CD4-positive, alpha-beta T cell treated with Interleukin-4 for 1 hour (primary cell): ENCODE data around the gene FAM168B.

Source experiments
- DNase-seq, 2 donors: peaks; one replicate each; pipeline ENCODE4 v3.0.0-alpha.2; 2020 to 2022

Gene FAM168B, protein sequence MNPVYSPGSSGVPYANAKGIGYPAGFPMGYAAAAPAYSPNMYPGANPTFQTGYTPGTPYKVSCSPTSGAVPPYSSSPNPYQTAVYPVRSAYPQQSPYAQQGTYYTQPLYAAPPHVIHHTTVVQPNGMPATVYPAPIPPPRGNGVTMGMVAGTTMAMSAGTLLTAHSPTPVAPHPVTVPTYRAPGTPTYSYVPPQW

DNA sequence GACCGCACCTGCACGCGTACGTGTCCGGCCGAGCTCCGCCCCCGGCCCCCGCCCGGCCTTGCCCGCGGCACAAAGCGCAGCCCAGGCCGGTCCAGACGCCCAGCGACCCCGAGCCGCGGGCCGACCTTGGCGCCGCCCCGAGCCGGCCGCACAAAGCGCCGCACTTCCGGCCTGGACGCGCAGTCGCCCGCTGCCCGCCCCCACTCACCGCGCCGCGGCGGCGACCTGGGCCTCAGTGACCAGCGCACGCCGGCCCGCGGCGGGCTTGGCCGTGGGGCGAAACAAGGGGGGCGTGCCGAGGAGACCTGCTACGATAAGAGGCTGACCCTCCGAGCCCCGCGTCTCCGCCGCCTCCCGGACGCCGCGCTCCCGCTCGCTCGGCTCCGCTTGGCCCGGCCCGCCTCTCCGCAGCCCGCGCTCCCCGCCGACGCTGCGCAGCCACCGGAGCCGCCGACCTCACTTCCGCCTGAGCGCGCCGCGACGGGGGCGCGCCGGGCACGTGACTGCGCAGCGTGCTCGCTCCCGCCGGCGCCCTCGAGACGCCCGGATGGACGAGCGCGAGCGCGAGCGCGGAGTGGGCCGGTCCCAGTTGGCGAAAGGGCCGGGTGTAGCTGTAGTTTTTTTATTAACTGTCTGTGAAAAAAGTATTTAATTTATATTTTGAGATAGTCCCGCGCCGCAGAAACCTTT lies at the start of gene FAM168B:
Gene FAM168B, minus strand, starts transcription at position 455 of the 690 bp plus-strand sequence. CDS start 10,814 bp downstream, outside the sequence.
- peak; percentile 87 to 89 for DNase-seq

DNA sequence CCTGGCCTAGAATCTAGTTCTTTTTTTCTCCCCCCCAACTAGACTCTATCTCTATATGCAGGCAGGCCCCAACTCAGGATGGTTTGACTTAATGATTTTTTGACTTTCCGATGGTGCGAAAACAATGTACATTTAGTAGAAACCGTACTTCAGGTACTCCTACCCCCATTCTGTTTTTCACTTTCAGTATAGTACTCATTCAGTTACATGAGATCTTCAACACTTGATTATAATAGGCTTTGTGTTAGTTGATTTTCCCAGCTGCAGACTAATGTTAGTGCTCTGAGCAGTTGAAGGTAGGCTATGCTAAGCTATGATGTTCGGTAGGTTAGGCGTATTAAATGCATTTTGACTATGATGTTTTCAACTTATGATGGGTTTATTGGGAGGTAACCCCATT lies 49.6 kb upstream of the FAM168B start:
- no peak for DNase-seq

DNA sequence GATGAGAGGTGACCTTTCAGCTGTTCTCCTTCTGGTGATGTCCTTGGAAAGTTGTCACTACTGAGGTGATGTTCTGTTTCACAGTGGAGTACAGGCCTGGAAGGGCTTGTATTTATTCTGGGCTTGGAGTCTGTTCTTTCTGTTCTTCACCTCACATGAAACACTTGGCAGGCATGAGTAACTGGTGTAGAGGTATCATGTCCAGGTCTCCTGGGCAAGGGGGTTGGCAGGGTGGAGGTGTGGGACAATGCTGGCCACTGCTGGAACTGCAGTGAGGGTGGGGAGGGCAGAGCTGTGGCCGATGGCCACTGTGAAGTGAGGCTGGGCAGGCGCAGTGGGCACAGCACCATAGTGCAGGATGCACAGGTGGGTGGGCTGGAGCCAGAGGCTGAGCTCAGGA lies 47.3 kb upstream of the FAM168B start:
- no peak for DNase-seq

DNA sequence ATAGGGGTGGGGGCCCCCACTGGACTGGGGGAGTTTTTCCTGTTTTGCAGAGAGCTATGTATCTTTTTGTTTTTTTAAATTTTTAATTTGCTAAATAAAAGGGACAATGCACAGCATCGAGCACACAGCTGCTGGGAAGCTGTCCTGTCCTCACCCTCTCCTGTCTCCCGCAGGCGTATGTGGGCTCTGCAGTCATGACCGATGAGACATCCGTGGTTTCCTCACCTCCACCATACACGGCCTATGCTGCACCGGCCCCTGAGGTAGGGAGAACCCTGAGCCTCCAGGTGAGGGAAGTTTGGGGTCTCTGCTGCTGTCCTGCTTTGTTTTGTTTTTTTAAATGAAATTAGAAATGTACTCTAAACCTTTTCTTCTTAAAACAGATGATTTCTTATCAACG lies 39.5 kb upstream of the FAM168B start:
- DNase-seq, result no peak

DNA sequence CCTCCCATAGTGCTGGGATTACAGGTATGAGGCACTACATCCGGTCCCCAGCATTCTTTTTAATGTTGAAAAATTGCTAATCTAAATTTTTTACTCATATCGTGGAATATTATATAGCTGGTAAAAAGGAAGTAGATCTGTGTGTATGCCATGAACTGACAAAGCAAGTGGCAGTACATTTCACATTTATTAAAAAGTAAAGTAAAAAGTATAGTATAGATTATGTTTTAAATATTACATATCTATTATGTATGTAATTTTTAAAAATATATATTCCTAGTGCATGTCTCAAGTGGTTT lies 37.0 kb upstream of the FAM168B start:
- no peak for DNase-seq

DNA sequence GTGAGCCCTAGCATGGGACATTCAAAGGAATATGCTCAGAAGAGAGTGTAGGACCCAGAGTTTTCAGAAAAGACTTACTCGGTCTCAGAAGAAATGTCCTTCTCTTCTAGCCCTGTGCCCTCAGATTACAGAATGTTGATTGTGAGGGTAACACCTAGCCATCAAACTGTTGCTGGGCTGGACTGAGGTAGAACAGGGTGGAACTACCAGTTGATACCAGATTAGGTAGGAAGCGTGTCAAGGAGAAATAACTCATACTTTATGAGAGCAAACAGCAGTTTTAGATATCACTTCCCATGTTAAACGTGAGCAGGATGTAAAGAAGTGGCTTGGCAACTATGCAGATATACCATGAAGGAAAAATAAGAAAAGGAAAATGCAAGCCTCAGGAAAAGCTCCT lies 34.7 kb upstream of the FAM168B start:
- no peak for DNase-seq

DNA sequence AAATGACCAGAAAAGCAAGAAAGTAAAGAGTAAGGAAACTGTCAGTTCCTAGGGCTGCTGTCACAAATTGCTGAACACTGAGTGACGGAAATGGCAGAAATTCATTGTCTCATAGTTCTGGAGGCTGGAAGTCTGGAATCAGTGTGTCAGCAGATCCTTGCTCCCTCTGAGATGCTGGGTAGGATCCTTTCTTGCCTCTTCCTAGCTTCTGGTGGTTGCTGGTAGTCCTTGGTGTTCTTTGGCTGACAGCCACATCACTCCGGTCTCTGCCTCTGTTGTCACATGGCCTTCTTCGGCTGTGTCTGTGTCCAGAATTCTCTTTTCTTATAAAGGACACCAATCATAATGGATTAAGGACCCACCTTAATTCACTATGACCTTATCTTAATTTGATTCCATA lies 33.8 kb upstream of the FAM168B start:
- DNase-seq, result no peak

DNA sequence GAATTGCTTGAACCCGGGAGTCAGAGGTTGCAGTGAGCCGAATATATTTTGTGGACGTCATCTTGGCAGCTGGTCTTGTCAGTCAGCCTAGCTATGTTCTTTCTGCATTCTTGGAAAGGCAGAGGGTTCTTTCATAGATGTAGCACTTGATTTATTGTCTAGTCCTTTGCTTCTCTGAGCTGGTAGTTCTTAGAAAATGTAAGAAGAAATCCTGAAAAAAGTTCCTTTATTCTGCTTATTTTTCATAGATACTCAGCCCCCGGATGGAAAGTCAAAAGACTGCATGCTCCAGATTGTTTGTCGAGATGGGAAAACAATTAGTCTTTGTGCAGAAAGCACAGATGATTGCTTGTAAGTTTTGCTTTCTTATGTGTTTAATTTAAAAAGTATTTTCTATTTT lies 33.2 kb upstream of the FAM168B start:
- DNase-seq, result no peak

DNA sequence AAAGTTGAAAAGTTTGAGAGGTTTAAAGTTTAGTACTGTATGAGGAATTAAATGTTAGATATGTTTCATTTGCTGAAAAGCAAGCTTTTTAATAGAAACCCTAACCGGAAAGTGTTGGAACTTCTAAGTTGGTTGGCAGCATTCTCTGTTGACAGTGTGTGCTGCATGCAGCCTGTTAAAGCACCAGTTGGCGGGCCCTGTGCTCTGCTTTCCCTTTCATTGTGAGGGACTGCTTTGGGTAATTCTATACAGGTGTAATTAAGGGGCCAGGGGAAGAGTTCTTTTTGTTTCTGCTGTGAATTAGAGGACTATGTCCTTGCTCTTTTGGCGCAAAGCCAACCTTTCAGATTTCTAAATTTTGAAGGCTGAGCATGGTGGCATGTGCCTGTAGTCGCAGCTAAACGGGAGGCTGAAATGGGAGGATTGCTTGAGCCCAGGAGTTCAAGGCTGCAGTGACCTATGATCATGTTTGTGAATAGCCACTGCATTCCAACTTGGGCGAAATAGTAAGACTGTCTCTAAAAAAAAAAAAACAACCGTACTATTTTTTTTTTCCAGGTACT lies 32.0 kb upstream of the FAM168B start:
- no peak for DNase-seq

DNA sequence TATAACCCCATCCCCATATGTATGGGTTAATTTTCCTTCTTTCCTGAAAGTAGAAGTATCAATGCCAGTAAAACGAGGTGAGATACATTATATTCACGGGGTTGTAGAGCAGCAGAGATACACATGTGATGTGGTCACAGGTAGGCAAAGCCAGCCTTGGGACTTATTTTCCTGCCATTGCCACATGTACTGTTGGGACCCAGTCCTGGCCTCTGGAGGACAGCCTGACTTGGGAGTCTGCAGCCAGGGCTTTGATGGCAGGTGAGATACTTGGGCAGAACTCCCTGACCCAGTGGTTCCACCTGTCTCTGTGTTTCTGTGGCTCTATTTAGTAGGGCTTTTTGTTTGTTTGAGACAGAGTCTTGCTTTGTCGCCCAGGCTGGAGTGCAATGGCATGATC lies 29.9 kb upstream of the FAM168B start:
- DNase-seq, result no peak

DNA sequence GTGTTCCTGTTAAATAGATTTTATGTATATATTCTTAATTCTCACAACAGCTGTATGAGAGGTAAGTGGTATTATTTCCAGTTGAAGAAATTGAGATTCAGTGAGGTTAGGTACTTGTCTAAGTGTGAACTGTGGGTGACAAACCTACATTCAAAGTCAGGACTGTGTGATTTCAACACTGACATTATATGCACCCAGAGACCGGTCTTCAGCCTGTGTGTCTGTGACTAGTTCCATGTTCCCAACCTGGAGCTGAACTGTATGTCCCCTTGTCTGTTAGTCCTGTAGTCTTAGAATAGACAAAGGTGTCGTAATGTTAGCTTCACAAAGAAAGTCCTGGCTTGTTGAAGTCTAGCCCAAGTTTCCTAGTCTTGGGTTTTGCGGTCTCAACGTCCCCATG lies 29.2 kb upstream of the FAM168B start:
- DNase-seq, result no peak

DNA sequence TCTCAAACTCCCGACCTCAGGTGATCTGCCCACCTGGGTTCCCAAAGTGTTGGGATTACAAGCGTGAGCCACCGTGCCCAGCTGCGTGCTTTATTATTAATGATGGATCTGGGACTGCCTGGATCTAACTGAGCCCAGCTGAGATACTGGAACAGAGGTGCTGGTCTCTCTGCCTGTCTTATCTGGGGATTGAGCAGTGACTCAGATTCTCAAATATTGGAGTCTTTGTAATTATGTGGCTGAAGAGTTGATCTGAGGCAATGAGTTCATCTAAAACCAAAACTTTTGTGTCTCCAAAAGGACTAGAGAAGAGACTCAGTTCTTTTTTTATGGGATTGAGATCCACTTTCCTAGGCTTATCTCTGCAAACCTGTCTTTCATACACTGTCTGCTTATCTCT lies 28.2 kb upstream of the FAM168B start:
- no peak for DNase-seq

DNA sequence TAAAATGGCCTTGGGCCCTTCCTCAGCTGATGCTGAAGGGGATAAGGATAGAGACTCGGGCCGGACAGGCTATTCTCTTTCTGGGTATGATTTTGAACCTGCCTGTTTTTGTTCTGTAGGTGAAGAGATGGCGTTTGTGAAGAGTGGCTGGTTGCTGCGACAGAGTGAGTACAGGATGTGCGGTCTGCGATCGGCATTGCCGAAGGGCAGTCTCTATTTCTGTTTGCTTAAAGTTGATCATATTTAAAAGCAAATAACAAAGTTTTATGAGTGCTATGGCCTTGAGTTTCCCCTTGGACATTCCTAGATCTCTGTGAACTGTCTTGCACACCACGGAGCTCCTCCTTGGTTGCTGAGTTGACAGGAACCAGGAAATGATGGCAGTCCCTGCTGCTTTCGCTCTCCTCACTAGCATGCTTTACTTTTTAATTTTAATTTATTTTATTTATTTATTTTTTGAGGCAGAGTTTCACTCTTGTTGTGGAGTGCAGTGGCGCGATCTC lies 27.6 kb upstream of the FAM168B start:
- DNase-seq, result no peak

DNA sequence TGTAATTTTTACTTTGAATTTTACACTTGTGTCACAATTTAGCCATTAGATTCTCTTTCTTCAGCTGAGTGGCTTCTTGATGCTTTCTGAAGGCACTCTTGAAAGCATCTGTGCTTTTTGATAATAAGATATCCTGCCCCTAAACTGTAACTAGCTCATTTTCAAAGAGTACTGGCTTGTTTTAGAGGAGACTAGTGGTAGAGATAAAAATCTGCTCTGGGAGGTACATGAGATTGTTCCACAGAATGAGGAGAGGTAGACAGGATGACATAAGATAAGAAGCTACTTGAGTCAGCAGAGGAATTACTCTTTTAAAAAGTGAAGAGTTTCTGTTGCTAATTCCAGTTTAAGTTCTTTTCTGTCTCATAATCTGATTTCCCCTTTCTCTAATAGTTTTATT lies 22.5 kb upstream of the FAM168B start:
- DNase-seq, result peak in 1 of 2 donors; percentile 30

DNA sequence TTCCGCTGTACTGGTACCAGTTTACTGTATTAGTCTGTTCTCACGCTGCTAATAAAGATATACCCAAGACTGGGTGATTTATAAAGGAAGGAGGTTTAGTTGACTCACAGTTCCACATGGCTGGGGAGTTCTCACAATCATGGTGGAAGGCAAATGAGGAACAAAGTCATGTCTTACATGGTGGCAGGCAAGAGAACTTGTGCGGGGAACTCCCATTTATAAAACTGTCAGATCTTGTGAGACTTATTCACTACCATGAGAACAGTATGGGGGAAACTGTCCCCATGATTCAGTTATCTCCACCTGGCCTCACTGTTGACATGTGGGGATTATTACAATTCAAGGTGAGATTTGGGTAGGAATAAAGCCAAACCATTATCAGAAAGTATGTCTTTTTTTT lies 21.7 kb upstream of the FAM168B start:
- peak in 1 of 2 donors; percentile 22 for DNase-seq

DNA sequence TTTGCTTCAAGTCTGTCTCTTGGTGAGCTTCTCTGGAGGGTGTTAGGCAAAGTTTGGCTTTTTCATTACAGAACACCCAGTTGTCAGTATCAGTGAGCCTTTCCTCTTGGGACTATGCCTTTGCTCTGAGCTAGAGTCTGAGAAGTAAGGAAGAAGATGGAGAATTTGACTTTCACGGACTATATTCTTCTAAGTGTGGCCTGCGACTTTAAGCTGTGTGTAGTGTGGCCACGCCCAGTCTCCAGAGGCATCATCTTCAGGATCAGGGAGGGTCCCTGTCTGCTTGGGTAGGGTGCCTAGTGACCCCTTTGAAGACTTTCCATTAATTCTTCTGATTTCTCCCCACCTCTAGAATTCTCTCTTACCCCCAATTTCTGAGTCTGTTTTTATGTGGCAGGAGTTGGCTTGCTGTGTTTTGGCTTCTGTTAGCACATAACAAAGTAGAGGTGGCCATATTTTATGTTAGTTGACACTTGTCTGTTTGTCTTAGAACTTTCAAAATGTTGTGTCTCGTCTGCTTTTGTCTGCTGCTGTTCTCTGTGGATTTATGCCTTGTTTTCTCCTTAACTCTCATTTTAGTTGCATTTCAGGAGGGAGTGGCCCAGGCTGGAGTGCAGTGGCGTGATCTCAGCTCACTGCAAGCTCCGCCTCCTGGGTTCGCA lies 20.4 kb upstream of the FAM168B start:
- no peak for DNase-seq

DNA sequence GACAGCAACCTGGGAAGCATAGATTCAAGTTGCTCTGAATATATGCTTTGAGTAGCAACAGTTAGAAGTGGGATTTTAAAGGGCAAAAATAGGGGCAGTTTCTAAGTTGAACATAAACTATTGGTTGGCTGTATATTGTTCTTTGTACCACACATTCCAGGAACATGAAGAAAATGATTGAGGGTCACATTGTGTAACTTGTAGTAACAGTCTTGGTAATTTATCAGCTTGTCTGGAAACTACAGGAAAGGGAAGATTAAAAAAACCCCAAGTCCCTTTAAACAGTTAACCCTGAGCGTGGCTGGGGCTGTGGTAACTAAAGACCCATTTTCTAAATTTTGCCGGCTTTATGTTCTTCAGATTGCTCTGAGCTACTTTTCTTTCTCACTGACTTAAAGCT lies 19.3 kb upstream of the FAM168B start:
- DNase-seq, result no peak

DNA sequence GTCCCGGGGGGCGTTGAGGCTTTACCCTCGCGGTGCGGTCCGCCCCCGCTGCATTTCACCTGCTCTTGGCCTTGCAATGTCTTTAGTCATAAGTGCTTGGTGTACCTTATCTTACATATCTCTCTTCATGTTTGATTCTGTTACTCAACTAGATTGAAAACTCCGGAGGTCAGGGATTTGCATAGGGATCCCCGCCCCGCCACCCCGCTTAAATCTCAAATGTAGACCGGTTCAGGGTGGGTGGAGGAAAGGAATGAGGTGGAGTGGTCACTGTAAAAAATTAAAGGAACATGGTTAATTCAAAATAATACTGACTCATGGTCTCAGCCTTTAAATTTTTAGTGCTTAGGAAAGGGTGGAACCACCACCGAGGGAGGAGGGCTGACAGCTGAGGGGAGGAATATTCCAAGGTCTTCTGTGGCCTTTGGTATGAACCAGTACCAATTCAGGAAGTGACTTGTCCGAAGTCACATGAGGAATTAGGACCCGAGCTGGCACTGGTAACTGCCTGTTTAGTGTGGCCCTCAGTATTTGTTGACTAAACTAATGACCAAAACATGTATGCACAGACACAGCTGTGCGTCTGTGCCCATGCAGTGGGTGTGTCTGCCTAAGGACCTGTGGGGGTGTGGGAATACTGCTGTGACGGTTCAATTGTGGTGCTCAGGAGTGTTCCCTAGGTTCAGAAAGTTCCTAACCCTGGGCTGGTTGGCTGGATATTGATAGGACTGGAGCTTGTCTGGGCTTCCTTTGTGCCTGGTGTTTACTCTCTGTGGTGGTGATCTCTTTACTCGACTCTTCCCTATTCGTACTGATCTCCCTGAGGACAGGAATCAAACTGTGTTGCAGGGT lies 12.9 kb upstream of the FAM168B start:
- DNase-seq, result peak; percentile 30 to 61

DNA sequence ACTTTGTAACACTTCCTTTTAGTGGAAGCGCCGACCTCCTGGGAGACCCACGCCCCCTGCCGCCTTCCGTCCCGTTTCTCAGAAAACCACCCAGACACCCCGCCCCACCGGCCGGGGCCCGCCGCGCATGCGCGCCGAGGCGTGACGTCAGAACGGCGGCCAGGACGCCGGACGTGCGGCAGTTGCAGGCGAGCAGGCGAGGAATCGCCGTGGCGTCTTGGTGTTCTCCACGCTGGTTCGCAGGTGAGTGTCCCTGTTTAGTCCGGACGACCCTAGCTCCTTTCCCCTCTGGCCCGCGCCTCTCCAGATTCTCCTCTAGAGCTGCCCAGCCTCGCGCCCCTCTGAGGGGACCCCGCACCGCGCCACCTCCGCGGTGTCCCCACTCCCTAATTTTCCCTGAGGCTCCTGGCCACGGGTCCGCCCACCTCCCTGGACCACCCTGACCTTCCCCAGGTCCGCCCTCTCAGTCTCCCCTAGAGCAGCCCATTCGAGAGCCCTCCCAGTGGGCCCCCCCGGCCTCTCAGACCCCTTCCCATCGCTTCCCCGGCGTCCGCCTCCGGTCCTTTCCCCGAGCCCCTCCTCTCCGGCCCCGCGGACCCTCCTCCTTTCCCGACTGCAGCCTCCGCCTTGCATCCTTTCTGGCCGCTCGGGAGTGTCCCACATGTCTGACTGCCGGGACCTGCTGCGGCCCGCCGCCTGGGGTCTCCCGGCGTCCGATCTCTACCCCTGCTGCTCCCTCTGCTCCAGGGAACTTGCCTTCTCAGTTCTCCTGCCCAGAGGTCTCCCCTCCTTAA lies 12.1 kb upstream of the FAM168B start, which contains the start of gene PLEKHB2:
Gene PLEKHB2, plus strand, starts transcription at position 181 of the 794 bp plus-strand sequence. CDS start 15,606 bp downstream, outside the sequence.
- peak; percentile 94 to 95 for DNase-seq

DNA sequence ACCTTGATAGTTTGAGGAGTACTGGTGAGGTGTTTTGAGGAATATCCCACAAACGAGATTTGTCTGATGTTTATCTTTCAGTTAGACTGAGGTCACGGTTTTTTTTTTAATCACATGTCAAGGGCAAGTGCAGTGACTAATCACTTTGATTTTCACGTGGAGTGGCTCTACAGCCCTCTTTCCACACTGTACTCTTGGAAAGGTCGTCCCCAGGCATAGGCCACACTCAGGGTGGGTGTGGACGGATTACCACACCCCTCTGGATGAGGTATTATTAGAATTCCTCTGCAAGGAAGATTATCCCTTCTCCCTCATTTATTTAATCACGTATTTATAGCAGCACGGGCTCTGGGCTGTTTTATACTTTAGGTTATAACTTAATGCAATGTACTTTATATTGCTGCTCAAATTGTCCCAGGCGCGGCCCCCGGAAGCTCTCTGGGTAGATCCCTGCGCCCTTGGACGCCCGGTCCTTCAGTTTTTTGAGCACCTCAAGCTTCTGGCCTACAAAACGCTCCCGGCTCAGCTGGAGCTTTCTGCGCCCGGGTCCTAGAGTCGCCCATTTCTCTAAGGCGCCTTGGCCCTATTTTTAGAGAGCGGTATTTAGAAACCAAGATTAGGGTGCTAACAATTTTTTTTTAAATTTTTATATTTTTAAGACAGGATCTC lies 11.4 kb upstream of the FAM168B start:
- peak; percentile 63 to 83 for DNase-seq

DNA sequence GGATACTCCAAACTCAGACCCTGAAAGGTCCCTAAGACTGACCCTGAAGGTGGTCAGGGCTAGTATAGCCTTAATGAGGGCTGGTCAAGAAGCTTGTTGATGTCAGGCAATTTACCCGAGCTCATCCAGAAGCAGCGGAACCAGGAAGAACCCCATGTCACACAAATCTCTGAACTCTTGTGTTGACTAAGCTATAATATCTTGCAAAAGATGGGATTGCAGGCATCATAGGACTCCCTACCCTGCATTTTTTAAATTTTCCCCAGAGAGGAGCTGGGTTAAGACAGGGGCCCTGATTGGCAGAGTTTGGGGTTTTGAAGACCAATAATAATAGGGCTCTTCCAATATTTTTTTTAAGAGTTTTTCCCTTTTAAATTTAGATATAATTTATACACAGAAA lies 9.9 kb upstream of the FAM168B start:
- DNase-seq, result no peak
